Erythroblast (primary cell): Measurements from ENCODE around the gene KCNMB2.

ENCODE experiments used
- DNase-seq, 2 experiments: peaks; one replicate each; lab custom pipeline; 2025; lab: John Stamatoyannopoulos, UW
- GATA1 ChIP-seq: IDR thresholded peaks from 2 replicates; pipeline ENCODE4 v1.6.1; 2011; ENCODE audit warnings: low read depth, mild to moderate bottlenecking, control low read depth, low read length, moderate library complexity
- POLR2A ChIP-seq: IDR thresholded peaks from 2 replicates; pipeline ENCODE4 v1.6.1; 2011; ENCODE audit warnings: mild to moderate bottlenecking, low read length

Gene KCNMB2

GRCh38 chr3:178625053-178625600 is 88.9 kb downstream of the KCNMB2 start:
- TF ChIP-seq GATA1 (no peak), POLR2A (no peak)
- DNase-seq = no peak

- TF ChIP-seq POLR2A (no peak), GATA1 (no peak)
- DNase-seq = no peak
Observed at GRCh38 chr3:178628037-178628436, 91.8 kb downstream of the KCNMB2 start.

GRCh38 chr3:178629430-178630178 is 93.4 kb downstream of the KCNMB2 start:
- DNase-seq = no peak
- TF ChIP-seq GATA1 (no peak), POLR2A (no peak)

GRCh38 chr3:178631950-178632349 is 95.7 kb downstream of the KCNMB2 start:
- TF ChIP-seq GATA1 (no peak), POLR2A (no peak)

GRCh38 chr3:178634975-178635374 is 98.7 kb downstream of the KCNMB2 start:
- TF ChIP-seq POLR2A = no peak
- no peak for TF ChIP-seq GATA1
- DNase-seq = no peak

More at GRCh38 chr3:178631950-178632349, 95.7 kb downstream of the KCNMB2 start:
- no peak for DNase-seq

GRCh38 chr3:178637802-178638201 is 101.6 kb downstream of the KCNMB2 start:
- DNase-seq = no peak
- no peak for TF ChIP-seq GATA1

GRCh38 chr3:178645503-178645902 is 109.3 kb downstream of the KCNMB2 start:
- TF ChIP-seq GATA1 (no peak), POLR2A (no peak)
- no peak for DNase-seq

- DNase-seq = no peak
- TF ChIP-seq GATA1 = no peak
- no peak for TF ChIP-seq POLR2A
Observed at GRCh38 chr3:178646186-178646862, 110.1 kb downstream of the KCNMB2 start.

GRCh38 chr3:178655488-178655887 is 119.3 kb downstream of the KCNMB2 start:
- DNase-seq = no peak
- TF ChIP-seq GATA1 (no peak), POLR2A (no peak)

- no peak for TF ChIP-seq POLR2A
- no peak for TF ChIP-seq GATA1
- DNase-seq = no peak
Observed at GRCh38 chr3:178658694-178659325, 122.6 kb downstream of the KCNMB2 start.

- DNase-seq = no peak
- no peak for TF ChIP-seq GATA1
- TF ChIP-seq POLR2A = no peak
Observed at GRCh38 chr3:178663201-178663934, 127.1 kb downstream of the KCNMB2 start.

GRCh38 chr3:178665747-178666146 is 129.5 kb downstream of the KCNMB2 start:
- no peak for DNase-seq
- TF ChIP-seq GATA1 (no peak), POLR2A (no peak)

- DNase-seq = no peak
- TF ChIP-seq POLR2A (no peak), GATA1 (no peak)
Observed at GRCh38 chr3:178669022-178669601, 132.9 kb downstream of the KCNMB2 start.
